ENCODE measurements around the gene SBK3.
A peak's percentile ranks its signal among the peaks of the same experiment; 100 is the strongest.

SBK3 gene

DNA sequence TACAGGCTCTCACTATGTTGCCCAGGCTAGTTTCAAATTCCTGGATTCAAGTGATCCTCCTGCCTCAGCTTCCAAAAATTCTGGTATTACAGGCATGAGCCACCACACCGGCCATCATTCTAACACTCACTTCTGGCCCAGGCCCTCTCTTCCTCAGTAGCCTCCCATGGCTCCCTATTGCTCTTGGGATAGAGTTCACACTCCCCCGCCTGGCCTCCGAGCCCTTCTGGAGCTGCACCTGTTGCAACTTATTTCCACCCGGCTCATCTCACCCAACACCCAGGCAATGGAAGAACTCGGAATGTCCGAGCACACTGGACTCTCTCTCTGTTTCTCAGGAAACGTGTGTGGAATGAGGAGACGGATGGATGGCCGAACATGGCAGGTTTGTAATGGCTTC lies 9.0 kb upstream of the SBK3 start:
- H2BK12ac ChIP-seq (ENCODE audit: low read length), result no peak overlapping the region
- no peak overlapping the region for H3K4me3 ChIP-seq (ENCODE audit: low read length in 2 of 2)
- WGBS, 2 donors (ENCODE audit: extremely low coverage in 2 of 2, insufficient read length in 2 of 2, insufficient replicate concordance in 1 of 2), result no CpG with 5 or more reads among the region's 9 CpGs

DNA sequence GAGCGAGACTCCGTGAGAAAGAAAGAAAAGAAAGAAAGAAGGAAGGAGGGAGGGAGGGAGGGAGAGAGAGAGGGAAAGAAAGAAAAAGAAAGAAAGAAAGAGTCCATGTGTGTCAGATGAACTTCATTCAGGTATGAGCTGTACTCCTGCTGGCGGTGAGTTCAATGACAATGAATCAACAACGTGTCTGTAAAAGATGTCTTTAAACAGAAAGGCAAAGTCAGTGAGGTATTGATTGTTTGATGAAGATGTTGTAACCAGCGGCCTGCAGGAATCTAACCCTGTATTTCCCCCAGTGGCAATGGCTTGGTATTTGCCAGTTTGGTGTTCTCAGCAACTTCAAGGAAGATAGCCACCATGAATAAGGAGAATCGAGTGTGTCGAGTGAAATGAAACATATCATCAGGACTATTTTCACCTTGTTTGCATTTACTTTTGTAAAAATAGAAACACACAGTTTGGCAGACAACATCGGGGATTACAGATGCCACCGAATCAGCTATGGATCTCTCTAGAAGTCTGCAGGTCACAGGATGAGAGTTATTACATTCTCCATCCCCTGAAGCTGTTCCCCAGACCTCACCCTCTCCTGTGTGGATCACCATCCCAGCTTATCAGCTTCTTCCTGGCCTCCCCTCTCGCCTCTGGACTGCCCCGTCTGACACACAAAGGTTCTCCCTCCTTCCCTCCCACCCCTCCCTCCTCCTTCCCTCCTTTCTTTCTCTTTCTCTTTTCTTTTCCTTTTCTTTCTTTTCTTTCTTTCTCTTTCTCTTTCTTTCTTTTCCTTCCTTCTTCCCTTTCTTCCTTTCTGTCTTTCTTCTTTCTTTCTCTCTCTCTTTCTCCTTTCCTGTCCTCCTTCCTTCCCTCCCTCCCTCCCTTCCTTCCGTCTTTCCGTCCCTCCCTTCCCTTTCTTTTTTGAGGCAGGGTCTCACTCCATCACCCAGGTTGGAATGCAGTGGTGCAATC lies 8.2 kb upstream of the SBK3 start:
- H3K4ac ChIP-seq (ENCODE audit: low read length), result no peak overlapping the region
- H3K79me1 ChIP-seq (ENCODE audit: low read depth, low read length), result no peaks in the 10 kb centered on the region
- no peak overlapping the region for H2BK12ac ChIP-seq (ENCODE audit: low read length)
- no peak overlapping the region for H4K8ac ChIP-seq (ENCODE audit: low read depth, low read length)
- H3K27ac ChIP-seq (replicated peaks; ENCODE audit: low read length), result no peak overlapping the region
- H3K4me2 ChIP-seq (ENCODE audit: insufficient read depth, low read length, poor library complexity, severe bottlenecking), result no peak overlapping the region
- peak overlapping the region; percentile 38 for H2AFZ ChIP-seq (ENCODE audit: low read length)
- H3K9ac ChIP-seq (ENCODE audit: low read depth, low read length, poor library complexity), result no peak overlapping the region
- no peak overlapping the region for H3K14ac ChIP-seq (ENCODE audit: low read length)
- H2BK120ac ChIP-seq (ENCODE audit: low read depth, low read length), result no peak overlapping the region
- no peaks in the 10 kb centered on the region for H3K27me3 ChIP-seq (ENCODE audit: control insufficient read depth in 3 of 3, insufficient read depth in 3 of 3, low read depth in 1 of 3, low read length in 3 of 3)
- no peak for DNase-seq (ENCODE audit: low spot score)
- H2AK5ac ChIP-seq (ENCODE audit: low read depth, low read length), result no peak overlapping the region
- no CpG with 5 or more reads among the region's 13 CpGs for WGBS, 2 donors (ENCODE audit: extremely low coverage in 2 of 2, insufficient read length in 2 of 2, insufficient replicate concordance in 1 of 2)
- H3K9me3 ChIP-seq (replicated peaks in 1 of 2; ENCODE audit: control insufficient read depth in 2 of 2, insufficient read depth in 1 of 2, low read depth in 1 of 2, low read length in 2 of 2), result no peaks in the 10 kb centered on the region
- no peak overlapping the region for H2BK15ac ChIP-seq (ENCODE audit: low read length)
- H3K18ac ChIP-seq (ENCODE audit: low read length), result no peak overlapping the region
- no peak overlapping the region for H3K4me3 ChIP-seq (ENCODE audit: low read length in 2 of 2)
- H4K91ac ChIP-seq (ENCODE audit: low read depth, low read length, poor library complexity), result no peak overlapping the region
- H3K36me3 ChIP-seq (replicated peaks in 1 of 2; ENCODE audit: control insufficient read depth in 2 of 2, insufficient read depth in 2 of 2, low read length in 2 of 2), result no peaks in the 10 kb centered on the region
- H2BK5ac ChIP-seq (ENCODE audit: low read length), result no peak overlapping the region
- no peak overlapping the region for H3K23ac ChIP-seq (ENCODE audit: low read depth, low read length, poor library complexity)
- peaks cover 17 to 24% of the 10 kb centered on the region in 2 donors for H3K4me1 ChIP-seq (ENCODE audit: control insufficient read depth in 2 of 2, insufficient read depth in 1 of 2, low read depth in 1 of 2, low read length in 2 of 2)

More for the DNA sequence above, 9.0 kb upstream of the SBK3 start:
- no peak for DNase-seq (ENCODE audit: low spot score)
- Histone ChIP-seq H2AFZ (ENCODE audit: low read length) (peak overlapping the region; percentile 13), H2BK15ac (ENCODE audit: low read length) (no peak overlapping the region), H4K91ac (ENCODE audit: low read depth, low read length, poor library complexity) (no peak overlapping the region), H3K27me3 (ENCODE audit: control insufficient read depth in 3 of 3, insufficient read depth in 3 of 3, low read depth in 1 of 3, low read length in 3 of 3) (no peaks in the 10 kb centered on the region), H3K9me3 (replicated peaks in 1 of 2; ENCODE audit: control insufficient read depth in 2 of 2, insufficient read depth in 1 of 2, low read depth in 1 of 2, low read length in 2 of 2) (no peaks in the 10 kb centered on the region), H2BK5ac (ENCODE audit: low read length) (peak overlapping the region; percentile 9), H4K8ac (ENCODE audit: low read depth, low read length) (no peak overlapping the region), H3K4ac (ENCODE audit: low read length) (no peak overlapping the region), H3K23ac (ENCODE audit: low read depth, low read length, poor library complexity) (no peak overlapping the region), H3K36me3 (replicated peaks in 1 of 2; ENCODE audit: control insufficient read depth in 2 of 2, insufficient read depth in 2 of 2, low read length in 2 of 2) (no peaks in the 10 kb centered on the region), H3K27ac (replicated peaks; ENCODE audit: low read length) (peak overlapping the region; percentile 25), H3K9ac (ENCODE audit: low read depth, low read length, poor library complexity) (no peak overlapping the region), H2BK120ac (ENCODE audit: low read depth, low read length) (no peak overlapping the region), H3K4me1 (ENCODE audit: control insufficient read depth in 2 of 2, insufficient read depth in 1 of 2, low read depth in 1 of 2, low read length in 2 of 2) (peaks cover 17 to 24% of the 10 kb centered on the region in 2 donors), H3K4me2 (ENCODE audit: insufficient read depth, low read length, poor library complexity, severe bottlenecking) (no peak overlapping the region), H3K14ac (ENCODE audit: low read length) (no peak overlapping the region), H3K79me1 (ENCODE audit: low read depth, low read length) (no peaks in the 10 kb centered on the region), H3K18ac (ENCODE audit: low read length) (peak overlapping the region; percentile 44), H2AK5ac (ENCODE audit: low read depth, low read length) (no peak overlapping the region)

DNA sequence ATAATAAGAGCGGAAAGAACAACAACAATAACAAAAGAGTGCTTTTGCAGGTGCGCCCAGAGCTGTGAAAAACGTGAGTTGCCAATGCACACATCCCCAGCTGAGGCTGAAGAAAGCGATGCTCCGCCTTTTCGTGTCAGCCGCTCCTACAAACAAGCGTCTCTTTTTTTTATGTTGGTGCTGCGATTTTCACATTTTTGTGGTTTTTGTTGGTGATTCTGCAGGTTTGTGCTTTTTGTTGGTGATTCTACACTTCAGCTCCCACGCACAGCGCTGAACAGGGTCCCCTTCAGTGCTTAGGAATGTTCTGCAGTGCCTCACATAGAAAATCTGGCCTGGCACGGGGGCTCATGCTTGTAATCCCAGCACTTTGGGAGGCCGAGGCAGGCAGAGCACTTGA lies 7.3 kb upstream of the SBK3 start:
- Histone ChIP-seq H2BK120ac (ENCODE audit: low read depth, low read length) (no peak overlapping the region), H3K4me1 (ENCODE audit: control insufficient read depth in 2 of 2, insufficient read depth in 1 of 2, low read depth in 1 of 2, low read length in 2 of 2) (peaks cover 17 to 24% of the 10 kb centered on the region in 2 donors), H3K4ac (ENCODE audit: low read length) (no peak overlapping the region), H3K4me3 (ENCODE audit: low read length in 2 of 2) (no peak overlapping the region), H3K9ac (ENCODE audit: low read depth, low read length, poor library complexity) (no peak overlapping the region), H4K91ac (ENCODE audit: low read depth, low read length, poor library complexity) (no peak overlapping the region), H2AK5ac (ENCODE audit: low read depth, low read length) (no peak overlapping the region), H3K18ac (ENCODE audit: low read length) (peak overlapping the region; percentile 6), H3K27me3 (ENCODE audit: control insufficient read depth in 3 of 3, insufficient read depth in 3 of 3, low read depth in 1 of 3, low read length in 3 of 3) (no peaks in the 10 kb centered on the region), H3K79me1 (ENCODE audit: low read depth, low read length) (no peaks in the 10 kb centered on the region), H2AFZ (ENCODE audit: low read length) (peak overlapping the region; percentile 68), H3K23ac (ENCODE audit: low read depth, low read length, poor library complexity) (no peak overlapping the region), H3K4me2 (ENCODE audit: insufficient read depth, low read length, poor library complexity, severe bottlenecking) (no peak overlapping the region), H3K27ac (replicated peaks; ENCODE audit: low read length) (peak overlapping the region; percentile 21), H3K9me3 (replicated peaks in 1 of 2; ENCODE audit: control insufficient read depth in 2 of 2, insufficient read depth in 1 of 2, low read depth in 1 of 2, low read length in 2 of 2) (no peaks in the 10 kb centered on the region), H2BK12ac (ENCODE audit: low read length) (no peak overlapping the region), H2BK5ac (ENCODE audit: low read length) (no peak overlapping the region), H4K8ac (ENCODE audit: low read depth, low read length) (no peak overlapping the region), H2BK15ac (ENCODE audit: low read length) (no peak overlapping the region), H3K14ac (ENCODE audit: low read length) (no peak overlapping the region), H3K36me3 (replicated peaks in 1 of 2; ENCODE audit: control insufficient read depth in 2 of 2, insufficient read depth in 2 of 2, low read length in 2 of 2) (no peaks in the 10 kb centered on the region)
- DNase-seq (ENCODE audit: low spot score), result no peak
- no CpG with 5 or more reads among the region's 13 CpGs for WGBS, 2 donors (ENCODE audit: extremely low coverage in 2 of 2, insufficient read length in 2 of 2, insufficient replicate concordance in 1 of 2)

DNA sequence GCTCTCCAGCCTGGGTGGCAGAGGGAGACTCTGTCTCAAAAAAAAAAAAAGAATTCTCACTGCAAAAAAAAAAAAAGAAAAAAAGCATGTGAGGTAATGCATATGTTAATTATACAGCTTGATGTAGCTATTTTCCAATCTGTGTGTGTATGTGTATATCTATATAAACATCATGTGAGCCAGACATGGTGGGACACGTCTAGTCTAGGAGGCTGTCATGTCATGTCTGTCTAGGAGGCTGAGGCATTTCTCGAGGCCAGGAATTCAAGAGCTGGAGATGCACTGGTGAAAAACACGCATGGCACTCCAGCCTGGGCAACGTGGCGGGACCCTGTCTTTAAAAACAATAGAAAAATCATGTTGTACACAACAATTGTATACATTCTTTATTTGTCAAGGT lies 6.9 kb upstream of the SBK3 start:
- WGBS, 2 donors (ENCODE audit: extremely low coverage in 2 of 2, insufficient read length in 2 of 2, insufficient replicate concordance in 1 of 2), result no CpG with 5 or more reads among the region's 5 CpGs
- no peak overlapping the region for H3K27ac ChIP-seq (replicated peaks; ENCODE audit: low read length)

More for the DNA sequence above, 6.9 kb upstream of the SBK3 start:
- Histone ChIP-seq H3K4me2 (ENCODE audit: insufficient read depth, low read length, poor library complexity, severe bottlenecking) (no peak overlapping the region), H3K23ac (ENCODE audit: low read depth, low read length, poor library complexity) (no peak overlapping the region), H2AK5ac (ENCODE audit: low read depth, low read length) (no peak overlapping the region), H3K36me3 (replicated peaks in 1 of 2; ENCODE audit: control insufficient read depth in 2 of 2, insufficient read depth in 2 of 2, low read length in 2 of 2) (no peaks in the 10 kb centered on the region), H3K18ac (ENCODE audit: low read length) (no peak overlapping the region), H3K4me3 (ENCODE audit: low read length in 2 of 2) (no peak overlapping the region), H4K91ac (ENCODE audit: low read depth, low read length, poor library complexity) (no peak overlapping the region), H3K79me1 (ENCODE audit: low read depth, low read length) (no peaks in the 10 kb centered on the region), H2AFZ (ENCODE audit: low read length) (peak overlapping the region; percentile 68), H4K8ac (ENCODE audit: low read depth, low read length) (no peak overlapping the region), H2BK15ac (ENCODE audit: low read length) (no peak overlapping the region), H3K14ac (ENCODE audit: low read length) (no peak overlapping the region), H2BK120ac (ENCODE audit: low read depth, low read length) (no peak overlapping the region), H3K4me1 (ENCODE audit: control insufficient read depth in 2 of 2, insufficient read depth in 1 of 2, low read depth in 1 of 2, low read length in 2 of 2) (peaks cover 17 to 26% of the 10 kb centered on the region in 2 donors), H2BK5ac (ENCODE audit: low read length) (no peak overlapping the region), H3K9ac (ENCODE audit: low read depth, low read length, poor library complexity) (no peak overlapping the region), H3K27me3 (ENCODE audit: control insufficient read depth in 3 of 3, insufficient read depth in 3 of 3, low read depth in 1 of 3, low read length in 3 of 3) (no peaks in the 10 kb centered on the region), H3K4ac (ENCODE audit: low read length) (no peak overlapping the region), H3K9me3 (replicated peaks in 1 of 2; ENCODE audit: control insufficient read depth in 2 of 2, insufficient read depth in 1 of 2, low read depth in 1 of 2, low read length in 2 of 2) (no peaks in the 10 kb centered on the region), H2BK12ac (ENCODE audit: low read length) (no peak overlapping the region)
- no peak for DNase-seq (ENCODE audit: low spot score)
